BLaER1 treated with 17β-estradiol and CSF1 and Interleukin-3, amounts not matched to agents 10 nM and 100 nM (cell line): Measurements from ENCODE around the gene POLR2M.

ENCODE experiments used
- H3K27ac ChIP-seq, 11 experiments: shearing (Covaris generic); formaldehyde crosslinking; 2 replicates each; pipeline ENCODE4 v1.8.1; 2022
- H3K27me3 ChIP-seq, 11 experiments: shearing (Covaris generic); formaldehyde crosslinking; 2 replicates each; pipeline ENCODE4 v1.8.1; 2022
- H3K36me3 ChIP-seq, 11 experiments: shearing (Covaris generic); formaldehyde crosslinking; 2 replicates each; pipeline ENCODE4 v1.8.1; 2022
- H3K4me1 ChIP-seq, 10 experiments: shearing (Covaris generic); formaldehyde crosslinking; 2 replicates each; pipeline ENCODE4 v1.8.1; 2022
- H3K4me2 ChIP-seq, 11 experiments: shearing (Covaris generic); formaldehyde crosslinking; 2 replicates each; pipeline ENCODE4 v1.8.1; 2022
- H3K4me3 ChIP-seq, 10 experiments: shearing (Covaris generic); formaldehyde crosslinking; 2 replicates each; pipeline ENCODE4 v1.8.1; 2022
- H3K9ac ChIP-seq, 11 experiments: shearing (Covaris generic); formaldehyde crosslinking; 2 replicates each; pipeline ENCODE4 v1.8.1; 2022
- H3K9me3 ChIP-seq, 11 experiments: shearing (Covaris generic); formaldehyde crosslinking; replicated peaks in 1 of 11; 2 replicates each; pipeline ENCODE4 v1.8.1; 2022
- H4K20me1 ChIP-seq, 11 experiments: shearing (Covaris generic); formaldehyde crosslinking; 2 replicates each; pipeline ENCODE4 v1.8.1; 2022
- Cebpa-rat ChIP-seq, 11 experiments: shearing (Covaris generic); IDR thresholded peaks; 2 replicates each; pipeline ENCODE4 v1.8.1; 2022

Gene POLR2M

GRCh38 chr15:57746786-57747185, 40.3 kb downstream of the POLR2M start:
- Histone ChIP-seq H3K9me3 (no peaks in the 10 kb centered on the region), H3K9ac (no peak overlapping the region), H3K36me3 (no peaks in the 10 kb centered on the region), H3K27me3 (no peaks in the 10 kb centered on the region), H4K20me1 (no peaks in the 10 kb centered on the region), H3K4me3 (no peak overlapping the region), H3K4me2 (no peak overlapping the region), H3K27ac (no peak overlapping the region), H3K4me1 (no peaks in the 10 kb centered on the region)
- TF ChIP-seq Cebpa-rat (IDR thresholded peaks at IDR 0.05) = no peak

- Histone ChIP-seq H3K36me3 (no peaks in the 10 kb centered on the region), H3K27me3 (no peaks in the 10 kb centered on the region), H3K9ac (no peak overlapping the region), H3K4me2 (no peak overlapping the region), H3K4me1 (no peaks in the 10 kb centered on the region), H4K20me1 (no peaks in the 10 kb centered on the region; a peak in 1 of 22 replicates), H3K27ac (no peak overlapping the region), H3K9me3 (no peaks in the 10 kb centered on the region), H3K4me3 (no peak overlapping the region)
- no peak for TF ChIP-seq Cebpa-rat (IDR thresholded peaks at IDR 0.05)
Measured at GRCh38 chr15:57747206-57747896, 40.8 kb downstream of the POLR2M start.

GRCh38 chr15:57751177-57751800, 44.8 kb downstream of the POLR2M start:
- no peak overlapping the region for H3K27ac ChIP-seq
- no peaks in the 10 kb centered on the region; a peak in 1 of 22 replicates for H4K20me1 ChIP-seq

GRCh38 chr15:57752436-57752835, 45.9 kb downstream of the POLR2M start:
- H3K4me2 ChIP-seq = no peak overlapping the region
- no peaks in the 10 kb centered on the region for H3K36me3 ChIP-seq
- no peak overlapping the region for H3K4me3 ChIP-seq
- H3K4me1 ChIP-seq = no peaks in the 10 kb centered on the region
- no peak for TF ChIP-seq Cebpa-rat (IDR thresholded peaks at IDR 0.05)
- H4K20me1 ChIP-seq = no peaks in the 10 kb centered on the region; a peak in 1 of 22 replicates
- no peaks in the 10 kb centered on the region for H3K9me3 ChIP-seq
- H3K9ac ChIP-seq = peak overlapping the region in 1 of 11 experiments; percentile 30; a peak in 1 of 22 replicates
- no peak overlapping the region for H3K27ac ChIP-seq
- no peaks in the 10 kb centered on the region for H3K27me3 ChIP-seq

More at GRCh38 chr15:57751177-57751800, 44.8 kb downstream of the POLR2M start:
- Histone ChIP-seq H3K36me3 (no peaks in the 10 kb centered on the region), H3K27me3 (no peaks in the 10 kb centered on the region), H3K4me3 (no peak overlapping the region), H3K4me2 (no peak overlapping the region), H3K4me1 (no peaks in the 10 kb centered on the region), H3K9ac (no peak overlapping the region), H3K9me3 (no peaks in the 10 kb centered on the region)
- no peak for TF ChIP-seq Cebpa-rat (IDR thresholded peaks at IDR 0.05)

GRCh38 chr15:57752840-57753239, 46.3 kb downstream of the POLR2M start:
- H3K27ac ChIP-seq = no peak overlapping the region
- H3K4me1 ChIP-seq = no peaks in the 10 kb centered on the region
- no peaks in the 10 kb centered on the region for H3K27me3 ChIP-seq
- H3K9ac ChIP-seq = peak overlapping the region in 1 of 11 experiments; percentile 30; a peak in 1 of 22 replicates
- H3K4me2 ChIP-seq = no peak overlapping the region
- H3K36me3 ChIP-seq = no peaks in the 10 kb centered on the region
- no peaks in the 10 kb centered on the region; a peak in 1 of 22 replicates for H4K20me1 ChIP-seq
- no peak overlapping the region for H3K4me3 ChIP-seq
- H3K9me3 ChIP-seq = no peaks in the 10 kb centered on the region
- TF ChIP-seq Cebpa-rat (IDR thresholded peaks at IDR 0.05) = no peak

- H3K27ac ChIP-seq = no peak overlapping the region
- no peak overlapping the region for H3K9ac ChIP-seq
- no peak for TF ChIP-seq Cebpa-rat (IDR thresholded peaks at IDR 0.05)
- no peaks in the 10 kb centered on the region; a peak in 1 of 22 replicates for H4K20me1 ChIP-seq
- H3K36me3 ChIP-seq = no peaks in the 10 kb centered on the region
- no peak overlapping the region for H3K4me2 ChIP-seq
- H3K4me1 ChIP-seq = no peaks in the 10 kb centered on the region
- no peak overlapping the region for H3K4me3 ChIP-seq
- H3K9me3 ChIP-seq = no peaks in the 10 kb centered on the region
- H3K27me3 ChIP-seq = no peaks in the 10 kb centered on the region
Measured at GRCh38 chr15:57756466-57756865, 50.0 kb downstream of the POLR2M start.

GRCh38 chr15:57758560-57758959, 52.0 kb downstream of the POLR2M start:
- Histone ChIP-seq H3K36me3 (no peaks in the 10 kb centered on the region), H4K20me1 (no peaks in the 10 kb centered on the region), H3K4me3 (no peak overlapping the region), H3K4me2 (no peak overlapping the region), H3K4me1 (no peaks in the 10 kb centered on the region), H3K9ac (no peak overlapping the region), H3K27me3 (peaks cover 0 to 8% (median 0%) of the 10 kb centered on the region in 11 experiments; a peak in 4 of 22 replicates), H3K9me3 (no peaks in the 10 kb centered on the region), H3K27ac (no peak overlapping the region)
- no peak for TF ChIP-seq Cebpa-rat (IDR thresholded peaks at IDR 0.05)

GRCh38 chr15:57761562-57761961, 55.0 kb downstream of the POLR2M start:
- no peaks in the 10 kb centered on the region for H3K36me3 ChIP-seq
- TF ChIP-seq Cebpa-rat (IDR thresholded peaks at IDR 0.05) = no peak

GRCh38 chr15:57762302-57762701, 55.8 kb downstream of the POLR2M start:
- H3K36me3 ChIP-seq = no peaks in the 10 kb centered on the region

More at GRCh38 chr15:57761562-57761961, 55.0 kb downstream of the POLR2M start:
- H3K27me3 ChIP-seq = peaks cover 0 to 22% (median 11%) of the 10 kb centered on the region in 11 experiments; a peak in 16 of 22 replicates
- no peak overlapping the region for H3K4me3 ChIP-seq
- no peaks in the 10 kb centered on the region for H4K20me1 ChIP-seq
- H3K27ac ChIP-seq = no peak overlapping the region
- no peak overlapping the region for H3K4me2 ChIP-seq
- H3K9ac ChIP-seq = no peak overlapping the region
- no peaks in the 10 kb centered on the region for H3K9me3 ChIP-seq
- no peaks in the 10 kb centered on the region for H3K4me1 ChIP-seq

More at GRCh38 chr15:57762302-57762701, 55.8 kb downstream of the POLR2M start:
- Histone ChIP-seq H3K4me1 (peaks cover 0 to 2% (median under 1%) of the 10 kb centered on the region in 10 experiments; a peak in 12 of 20 replicates), H3K4me2 (no peak overlapping the region), H3K27ac (no peak overlapping the region), H3K9ac (no peak overlapping the region), H3K27me3 (peaks cover 0 to 29% (median 18%) of the 10 kb centered on the region in 11 experiments; a peak in 16 of 22 replicates), H4K20me1 (peaks cover 0 to 4% (median 0%) of the 10 kb centered on the region in 11 experiments; a peak in 1 of 22 replicates), H3K9me3 (no peaks in the 10 kb centered on the region), H3K4me3 (no peak overlapping the region)
- TF ChIP-seq Cebpa-rat (IDR thresholded peaks at IDR 0.05) = no peak
